ENCODE results near the gene PLEKHF1. TPM values are rescaled to one million over a fixed set of nuclear protein-coding genes. Genes with fewer than 3 reads are reported as not detected.
"Not testable (repeated sequence)": the region's sequence is repeated elsewhere in the genome, so short reads cannot be mapped to it uniquely, and the experiment has no call there.

PLEKHF1 gene
- total RNA-seq, 2 experiments from 2014 or later: 49.4 to 52.1 TPM

GRCh38 chr19:29705706-29706105, 40.4 kb downstream of the PLEKHF1 start:
- Mint-ChIP-seq H3K9me3 (no peaks in the 10 kb centered on the region), H3K4me1 (peaks cover 59% of the 10 kb centered on the region), H3K36me3 (ENCODE audit: low read depth) (peaks cover 54% of the 10 kb centered on the region), H3K4me3 (no peak overlapping the region), H3K27me3 (no peaks in the 10 kb centered on the region), H3K27ac (peak overlapping the region; percentile 79)
- POLR2A ChIA-PET: no interaction called here
- CTCF ChIA-PET: interaction anchor here (1.1 to 3.1 kb wide), 4 partner anchors 11 to 95 kb away, joined by 3 to 10 read pairs (median 5); no protein-coding TSS in a partner anchor
- DNase-seq: no peak

- H3K36me3 Mint-ChIP-seq (ENCODE audit: low read depth): peaks cover 56% of the 10 kb centered on the region
- H3K27me3 Mint-ChIP-seq: no peaks in the 10 kb centered on the region
- POLR2A ChIA-PET: no interaction called here
- H3K4me1 Mint-ChIP-seq: peaks cover 69% of the 10 kb centered on the region
- CTCF ChIA-PET: interaction anchor here (1.1 to 3.1 kb wide), 3 partner anchors 10 to 96 kb away, joined by 3 to 10 read pairs (median 5); no protein-coding TSS in a partner anchor
- DNase-seq: no peak
- H3K9me3 Mint-ChIP-seq: no peaks in the 10 kb centered on the region
- peak overlapping the region; percentile 57 for H3K27ac Mint-ChIP-seq
- no peak overlapping the region for H3K4me3 Mint-ChIP-seq
These were observed 41.4 kb downstream of the PLEKHF1 start for GRCh38 chr19:29706635-29707034.

- DNase-seq: no peak
- no peak overlapping the region for H3K4me3 Mint-ChIP-seq
- peaks cover 69% of the 10 kb centered on the region for H3K36me3 Mint-ChIP-seq (ENCODE audit: low read depth)
- no peaks in the 10 kb centered on the region for H3K27me3 Mint-ChIP-seq
- ChIA-PET CTCF (interaction anchor here (0.6 to 3.1 kb wide), 4 partner anchors 8 to 101 kb away, joined by 3 to 10 read pairs (median 3); no protein-coding TSS in a partner anchor), POLR2A (no interaction called here)
- peak overlapping the region; percentile 46 for H3K27ac Mint-ChIP-seq
- no peaks in the 10 kb centered on the region for H3K9me3 Mint-ChIP-seq
- peaks cover 87% of the 10 kb centered on the region for H3K4me1 Mint-ChIP-seq
These were observed 43.5 kb downstream of the PLEKHF1 start for GRCh38 chr19:29708554-29709439.

- H3K4me3 Mint-ChIP-seq, H3K9me3 Mint-ChIP-seq, H3K27me3 Mint-ChIP-seq, POLR2A ChIA-PET, DNase-seq: not testable (repeated sequence)
- Mint-ChIP-seq H3K36me3 (ENCODE audit: low read depth) (peaks cover 70% of the 10 kb centered on the region), H3K4me1 (peaks cover 88% of the 10 kb centered on the region), H3K27ac (peak overlapping the region; percentile 67)
- CTCF ChIA-PET: interaction anchor here (0.6 to 1.2 kb wide), 3 partner anchors 15 to 102 kb away, joined by 3 read pairs; no protein-coding TSS in a partner anchor
These were observed 44.2 kb downstream of the PLEKHF1 start for GRCh38 chr19:29709440-29709798.

GRCh38 chr19:29711584-29712132, 46.4 kb downstream of the PLEKHF1 start:
- ChIA-PET POLR2A (interaction anchor here (0.5 kb wide), 1 partner anchor 110 kb away, joined by 3 read pairs; no protein-coding TSS in a partner anchor), CTCF (interaction anchor here (0.8 to 4.3 kb wide), 7 partner anchors 11 to 105 kb away, joined by 3 to 28 read pairs (median 5); partner anchors contain the start of gene POP4)
- Mint-ChIP-seq H3K9me3 (no peaks in the 10 kb centered on the region), H3K27me3 (no peaks in the 10 kb centered on the region), H3K4me3 (peak overlapping the region; percentile 81), H3K4me1 (peaks cover 80% of the 10 kb centered on the region), H3K27ac (peak overlapping the region; percentile 95), H3K36me3 (ENCODE audit: low read depth) (peaks cover 53% of the 10 kb centered on the region)
- peak; percentile 49 for DNase-seq

- H3K9me3 Mint-ChIP-seq: no peaks in the 10 kb centered on the region
These were observed 47.7 kb downstream of the PLEKHF1 start for GRCh38 chr19:29712744-29713516.

GRCh38 chr19:29714371-29714952, 49.2 kb downstream of the PLEKHF1 start:
- ChIA-PET POLR2A (interaction anchor here (0.7 to 1.4 kb wide), 2 partner anchors 43 to 108 kb away, joined by 5 read pairs; partner anchors contain the start of gene POP4), CTCF (interaction anchor here (0.7 to 5.6 kb wide), 9 partner anchors 11 to 104 kb away, joined by 3 to 46 read pairs (median 15); no protein-coding TSS in a partner anchor)
- H3K9me3 Mint-ChIP-seq: no peaks in the 10 kb centered on the region
- H3K4me1 Mint-ChIP-seq: peaks cover 62% of the 10 kb centered on the region
- peak overlapping the region; percentile 95 for H3K27ac Mint-ChIP-seq
- H3K27me3 Mint-ChIP-seq: no peaks in the 10 kb centered on the region
- H3K4me3 Mint-ChIP-seq: peak overlapping the region; percentile 81
- peak; percentile 74 for DNase-seq
- H3K36me3 Mint-ChIP-seq (ENCODE audit: low read depth): peaks cover 37% of the 10 kb centered on the region

More at GRCh38 chr19:29712744-29713516, 47.7 kb downstream of the PLEKHF1 start:
- Mint-ChIP-seq H3K4me1 (peaks cover 76% of the 10 kb centered on the region), H3K4me3 (peak overlapping the region; percentile 81), H3K27ac (peak overlapping the region; percentile 95), H3K27me3 (no peaks in the 10 kb centered on the region), H3K36me3 (ENCODE audit: low read depth) (peaks cover 43% of the 10 kb centered on the region)
- peak; percentile 29 for DNase-seq
- CTCF ChIA-PET: interaction anchor here (0.6 to 5.6 kb wide), 14 partner anchors 10 to 322 kb away, joined by 3 to 46 read pairs (median 3); partner anchors contain the start of genes PLEKHF1 and POP4
- POLR2A ChIA-PET: interaction anchor here (0.6 to 1.2 kb wide), 3 partner anchors 40 to 229 kb away, joined by 3 to 7 read pairs (median 5); no protein-coding TSS in a partner anchor

GRCh38 chr19:29714953-29715700, 49.9 kb downstream of the PLEKHF1 start, which contains the start of gene C19orf12:
C19orf12 (minus strand) TSS chr19:29715261; CDS start chr19:29708413, 6,848 bp downstream.
- peaks cover 31% of the 10 kb centered on the region for H3K36me3 Mint-ChIP-seq (ENCODE audit: low read depth)
- peaks cover 57% of the 10 kb centered on the region for H3K4me1 Mint-ChIP-seq
- H3K9me3 Mint-ChIP-seq: no peaks in the 10 kb centered on the region
- POLR2A ChIA-PET: interaction anchor here (0.7 to 1.4 kb wide), 2 partner anchors 43 to 109 kb away, joined by 5 read pairs; partner anchors contain the start of gene POP4
- no peaks in the 10 kb centered on the region for H3K27me3 Mint-ChIP-seq
- peak; percentile 46 for DNase-seq
- peak within 1 kb of the TSS; percentile 99 for H3K27ac Mint-ChIP-seq
- H3K4me3 Mint-ChIP-seq: peak within 1 kb of the TSS; percentile 94
- CTCF ChIA-PET: interaction anchor here (0.7 to 5.6 kb wide), 9 partner anchors 10 to 105 kb away, joined by 3 to 46 read pairs (median 17); no protein-coding TSS in a partner anchor

- Mint-ChIP-seq H3K4me3 (peak overlapping the region; percentile 94), H3K27me3 (peaks cover 2% of the 10 kb centered on the region), H3K4me1 (peaks cover 49% of the 10 kb centered on the region), H3K9me3 (no peaks in the 10 kb centered on the region), H3K27ac (peak overlapping the region; percentile 99), H3K36me3 (ENCODE audit: low read depth) (peaks cover 28% of the 10 kb centered on the region)
- ChIA-PET POLR2A (interaction anchor here (0.6 kb wide), 2 partner anchors 10 to 24 kb away, joined by 3 read pairs; no protein-coding TSS in a partner anchor), CTCF (interaction anchor here (0.6 to 5.6 kb wide), 39 partner anchors 9 to 226 kb away, joined by 3 to 46 read pairs (median 4); partner anchors contain the start of genes PLEKHF1, POP4 and URI1)
- DNase-seq: no peak
These were observed 50.7 kb downstream of the PLEKHF1 start for GRCh38 chr19:29715701-29716581.

- Mint-ChIP-seq H3K27ac (peak overlapping the region; percentile 99), H3K36me3 (ENCODE audit: low read depth) (peaks cover 23% of the 10 kb centered on the region), H3K4me1 (peaks cover 38% of the 10 kb centered on the region), H3K27me3 (peaks cover 10% of the 10 kb centered on the region), H3K4me3 (no peak overlapping the region), H3K9me3 (no peaks in the 10 kb centered on the region)
- POLR2A ChIA-PET: interaction anchor here (0.6 kb wide), 1 partner anchor 25 kb away, joined by 3 read pairs; no protein-coding TSS in a partner anchor
- DNase-seq: no peak
- CTCF ChIA-PET: interaction anchor here (0.7 to 5.6 kb wide), 30 partner anchors 8 to 126 kb away, joined by 3 to 46 read pairs (median 5); partner anchors contain the start of genes PLEKHF1 and POP4
These were observed 51.8 kb downstream of the PLEKHF1 start for GRCh38 chr19:29717051-29717450.

All from activated CD4-positive, alpha-beta T cell treated with anti-CD3 and anti-CD28 coated beads, Interleukin-2, amount 10 ng/mL, durations not matched to agents 7 days and 5 days (primary cell).